Activated CD8-positive, alpha-beta memory T cell treated with anti-CD3 and anti-CD28 coated beads for 4 hours (primary cell): Measurements from ENCODE around the gene ABI1.
"Not testable (repeated sequence)": the region's sequence is repeated elsewhere in the genome, so short reads cannot be mapped to it uniquely, and the experiment has no call there.

Experiments used
- DNase-seq, 2 donors: peaks; one replicate each; pipeline ENCODE4 v3.0.0-alpha.2; 2020; ENCODE audit warnings: low read depth in 2 of 2

The ABI1 gene

DNA sequence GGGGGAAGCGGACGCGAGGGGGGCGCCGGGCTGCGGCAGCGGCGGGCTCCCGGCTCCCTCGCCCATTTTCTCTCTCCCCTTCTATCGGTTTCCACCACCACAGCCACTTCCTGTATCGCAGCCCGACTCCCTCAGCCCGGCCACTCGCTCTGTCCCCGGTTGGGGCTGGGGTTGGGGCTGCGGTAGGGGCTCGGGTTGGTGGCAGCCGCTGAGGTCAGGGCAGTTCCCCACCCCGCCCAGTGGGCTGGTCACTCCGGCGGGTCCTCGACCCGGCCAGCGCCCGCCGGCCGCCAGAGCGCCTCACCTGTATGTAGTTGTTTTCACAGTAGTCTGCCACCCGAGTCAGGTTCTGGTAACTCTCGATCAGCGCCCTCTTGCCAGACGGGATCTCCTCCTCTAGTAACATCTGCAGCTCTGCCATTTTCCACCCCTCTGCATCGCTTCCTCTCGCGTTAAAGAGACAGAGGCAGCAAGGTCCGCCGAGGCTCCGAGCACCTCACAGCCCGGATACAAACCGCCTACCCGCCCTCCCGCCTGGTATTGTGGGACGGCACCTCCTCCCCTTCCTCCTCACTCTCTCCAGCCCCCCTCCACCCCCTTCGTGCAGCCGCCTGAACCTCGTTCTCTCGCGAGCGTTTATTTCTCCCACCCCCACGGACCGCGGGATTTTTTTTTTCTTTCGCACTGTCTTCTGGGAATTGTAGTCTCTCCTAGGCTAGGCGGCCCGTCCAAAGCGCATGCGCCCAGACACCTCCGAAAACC lies at the start of gene ABI1:
Gene ABI1 (minus strand): TSS at position 516 of the 762 bp plus-strand sequence. CDS start 95 bp downstream, at position 421.
- DNase-seq: peak; percentile 93 to 98

DNA sequence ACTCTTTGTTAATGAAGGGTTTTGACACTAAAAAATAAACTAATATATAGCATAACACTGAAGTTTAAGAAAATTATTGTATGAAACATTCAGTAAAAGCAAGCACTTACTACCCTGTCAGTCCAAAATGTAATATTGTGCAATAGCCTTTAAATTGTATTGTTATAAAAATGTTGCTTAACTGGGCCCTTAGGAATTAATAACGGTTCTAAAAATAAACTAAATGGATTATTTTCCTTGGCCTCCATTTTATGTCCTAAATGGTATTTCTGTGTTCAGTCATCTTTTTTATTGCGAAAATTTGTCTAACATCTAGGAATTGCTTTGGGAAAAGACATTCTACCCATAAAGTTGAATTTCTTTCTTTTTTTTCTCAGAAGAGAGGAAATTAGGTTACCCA lies 49.0 kb upstream of the ABI1 start:
- DNase-seq: no peak

GRCh38 chr10:26905253-26905781 lies 44.6 kb upstream of the ABI1 start:
- not testable (repeated sequence) for DNase-seq

DNA sequence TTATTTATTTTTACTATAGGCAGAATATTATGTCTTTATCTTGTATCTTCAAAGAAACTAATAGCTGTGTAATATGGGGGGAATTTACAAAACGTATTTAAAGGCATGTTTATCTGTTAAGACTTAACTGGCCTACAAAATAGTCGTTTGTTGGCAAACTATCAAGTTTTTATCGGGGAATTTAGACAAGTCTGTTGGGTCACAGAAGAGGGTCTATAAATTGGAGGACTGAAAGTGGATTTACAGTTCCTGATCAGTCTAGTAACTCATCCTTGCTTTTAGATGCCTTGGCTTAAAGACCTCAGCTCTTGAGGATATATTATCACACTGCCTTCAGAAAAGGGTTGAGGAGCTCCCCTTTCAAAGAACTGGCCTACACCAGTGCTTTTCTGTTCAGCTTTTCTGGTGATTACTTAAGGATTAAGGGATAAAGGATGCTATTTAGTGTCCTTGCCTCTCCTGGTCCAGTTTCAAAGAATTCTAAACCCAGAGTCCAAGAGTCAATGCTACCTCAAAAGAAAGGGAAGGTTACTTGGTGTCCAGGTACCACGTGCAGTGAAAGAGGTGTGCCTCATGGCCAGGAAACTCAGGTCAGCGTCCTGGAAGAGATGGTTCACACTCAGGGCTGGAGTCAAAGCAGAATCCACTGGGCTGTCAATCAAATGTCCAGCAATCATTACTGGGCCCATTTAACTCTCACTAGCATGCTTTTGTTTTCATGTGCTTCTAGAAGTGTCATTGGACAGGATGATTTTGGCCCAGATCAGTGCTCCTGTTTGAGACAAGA lies 42.9 kb upstream of the ABI1 start:
- no peak for DNase-seq

DNA sequence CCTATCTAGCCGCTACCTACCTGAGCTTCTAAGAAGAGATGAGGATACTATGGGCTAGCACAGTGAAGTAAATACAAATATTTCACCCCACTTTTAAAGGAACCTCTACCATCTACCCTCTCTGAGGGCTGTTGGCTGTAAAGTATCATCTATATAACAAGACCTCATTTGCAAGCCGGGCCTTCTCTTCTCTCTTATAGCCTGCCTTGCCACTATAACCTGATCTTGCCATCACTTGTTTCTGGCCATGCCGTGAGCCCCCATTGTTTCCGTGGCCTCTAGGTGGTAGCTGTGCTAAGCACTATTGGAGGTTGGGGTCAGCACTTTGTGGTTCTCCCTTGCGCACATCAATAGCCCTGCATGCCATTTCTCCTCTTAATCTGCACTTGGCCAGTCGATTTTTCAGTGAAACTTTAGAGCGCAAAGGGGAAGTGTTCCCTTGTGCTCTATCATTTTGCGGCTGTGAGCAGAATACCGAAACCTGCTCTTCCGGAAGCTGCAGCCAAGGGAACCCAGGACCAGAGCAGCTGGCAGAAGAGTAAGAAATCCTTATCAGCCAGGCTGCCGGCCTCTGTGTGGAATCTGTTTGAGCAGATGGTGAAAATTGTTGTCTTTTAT lies 31.7 kb upstream of the ABI1 start:
- DNase-seq: not testable (repeated sequence)

DNA sequence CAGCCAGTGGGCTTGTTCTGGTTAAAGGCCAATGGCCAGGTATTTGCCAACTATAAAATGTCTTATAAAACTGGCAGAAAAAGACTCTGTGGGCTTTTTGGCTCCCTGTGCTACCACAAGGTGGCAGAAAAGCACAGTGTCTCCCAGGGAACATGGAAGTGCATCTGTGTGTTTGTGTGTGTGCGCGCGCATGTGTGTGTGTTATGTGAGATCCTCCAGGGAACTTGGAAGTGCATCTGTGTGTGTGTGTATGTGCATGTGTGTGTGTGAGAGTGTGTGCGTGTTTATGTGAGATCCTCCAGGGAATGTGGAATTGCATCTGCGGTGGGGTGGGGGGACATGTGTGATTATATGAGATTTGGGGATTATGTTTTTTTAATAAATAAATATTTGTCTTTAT lies 30.2 kb upstream of the ABI1 start:
- no peak for DNase-seq

DNA sequence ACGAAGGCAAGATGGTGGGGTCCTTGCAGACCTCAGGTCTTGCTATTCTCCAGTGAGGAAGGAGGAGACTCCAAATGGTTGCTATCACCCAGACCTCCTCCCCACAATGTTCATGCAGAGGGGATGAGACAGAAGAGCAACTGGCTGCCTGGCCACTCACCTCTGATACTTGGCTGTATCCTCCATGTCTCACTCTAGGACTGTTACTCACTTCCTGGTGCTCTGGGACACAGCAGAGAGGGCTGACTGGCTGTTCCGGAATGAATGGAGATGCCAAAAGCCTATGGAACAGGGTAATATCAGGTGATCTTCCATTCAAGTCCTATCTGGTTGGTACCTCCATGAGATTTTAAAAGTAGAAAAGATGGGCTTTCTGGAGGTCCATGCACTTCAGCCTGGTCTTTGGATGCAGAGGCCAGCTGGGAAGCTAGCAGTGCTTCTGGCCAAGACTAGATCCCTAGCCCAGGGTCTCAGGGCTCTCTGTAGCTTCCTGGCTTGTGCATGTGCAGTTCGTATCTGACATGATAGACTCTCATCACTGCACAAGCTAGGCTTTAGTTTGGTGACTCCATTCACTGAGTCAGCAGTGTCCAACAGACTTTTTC lies 27.0 kb upstream of the ABI1 start:
- DNase-seq: no peak

DNA sequence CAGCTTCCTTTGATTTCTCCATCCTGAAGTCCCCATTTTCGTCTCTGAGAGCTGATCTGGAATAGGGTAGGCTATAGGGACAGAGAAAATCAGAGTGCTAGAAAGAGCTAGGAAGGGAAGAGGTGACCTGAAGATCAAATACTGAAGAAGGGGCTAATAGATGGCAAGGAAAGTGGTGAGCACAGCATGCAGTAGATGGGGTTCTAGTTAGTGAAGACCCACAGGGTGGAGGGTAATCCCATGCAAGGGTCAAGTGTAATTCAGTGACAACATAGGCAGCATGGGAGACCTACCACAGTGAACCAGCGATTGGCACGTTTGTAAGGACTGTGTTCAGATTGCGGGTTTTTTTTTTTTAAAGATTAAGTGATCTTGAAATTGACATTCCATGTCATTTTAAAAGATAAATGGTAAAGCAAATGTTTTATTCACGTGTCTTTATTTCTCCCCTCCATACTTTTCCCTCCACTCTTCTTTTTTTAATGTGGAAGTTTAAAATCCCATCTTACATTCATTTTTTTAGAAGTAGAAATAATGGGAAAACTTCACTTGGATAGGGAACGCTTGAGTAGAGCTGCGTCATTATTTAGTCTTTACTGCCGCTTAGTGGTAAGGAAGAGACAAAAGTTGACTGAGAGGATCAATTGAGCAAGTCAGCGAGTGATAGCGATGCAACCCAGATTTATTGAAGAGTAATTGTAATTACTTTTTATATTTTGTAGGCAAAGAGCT lies 21.0 kb upstream of the ABI1 start:
- no peak for DNase-seq

DNA sequence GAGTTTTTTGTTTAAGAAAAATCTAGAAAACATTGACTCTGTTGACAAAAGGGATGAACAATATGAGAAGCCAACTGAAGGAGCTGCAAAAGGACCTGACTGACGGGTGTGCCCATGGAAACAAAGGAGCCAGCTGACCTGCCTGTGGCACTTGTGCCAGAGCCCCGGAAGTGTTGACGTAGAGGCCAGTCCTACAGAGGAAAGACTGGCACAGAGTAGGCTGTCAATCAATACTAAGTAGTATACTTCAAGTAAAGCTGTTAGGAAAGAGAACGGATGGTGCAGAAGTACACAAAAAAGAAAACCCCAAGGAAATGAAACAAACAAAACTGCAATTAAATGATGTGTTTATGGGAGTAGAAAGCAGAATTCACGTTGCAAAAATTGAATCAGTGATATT lies 19.0 kb upstream of the ABI1 start:
- DNase-seq: no peak

GRCh38 chr10:26870766-26871165 lies 10.0 kb upstream of the ABI1 start:
- no peak for DNase-seq

DNA sequence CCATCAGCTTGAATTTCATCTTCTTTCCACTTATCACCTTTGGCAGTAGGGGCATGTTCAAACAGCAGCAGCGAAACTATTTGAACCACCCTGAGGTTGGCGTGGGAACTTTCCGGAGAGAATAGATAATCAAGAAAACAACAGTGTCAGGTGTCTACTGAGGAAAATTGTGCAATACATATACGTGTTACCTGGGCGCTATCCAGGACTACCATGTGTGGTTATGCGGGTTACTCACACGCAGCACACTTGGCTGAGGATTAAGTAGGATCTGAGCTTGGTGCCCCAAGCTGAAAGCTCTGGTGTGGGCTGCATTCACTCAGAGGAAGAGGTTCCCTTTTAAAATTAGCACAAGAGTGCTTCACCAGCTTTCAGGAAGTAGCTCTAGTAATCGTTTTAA lies 8.8 kb upstream of the ABI1 start:
- DNase-seq: no peak

DNA sequence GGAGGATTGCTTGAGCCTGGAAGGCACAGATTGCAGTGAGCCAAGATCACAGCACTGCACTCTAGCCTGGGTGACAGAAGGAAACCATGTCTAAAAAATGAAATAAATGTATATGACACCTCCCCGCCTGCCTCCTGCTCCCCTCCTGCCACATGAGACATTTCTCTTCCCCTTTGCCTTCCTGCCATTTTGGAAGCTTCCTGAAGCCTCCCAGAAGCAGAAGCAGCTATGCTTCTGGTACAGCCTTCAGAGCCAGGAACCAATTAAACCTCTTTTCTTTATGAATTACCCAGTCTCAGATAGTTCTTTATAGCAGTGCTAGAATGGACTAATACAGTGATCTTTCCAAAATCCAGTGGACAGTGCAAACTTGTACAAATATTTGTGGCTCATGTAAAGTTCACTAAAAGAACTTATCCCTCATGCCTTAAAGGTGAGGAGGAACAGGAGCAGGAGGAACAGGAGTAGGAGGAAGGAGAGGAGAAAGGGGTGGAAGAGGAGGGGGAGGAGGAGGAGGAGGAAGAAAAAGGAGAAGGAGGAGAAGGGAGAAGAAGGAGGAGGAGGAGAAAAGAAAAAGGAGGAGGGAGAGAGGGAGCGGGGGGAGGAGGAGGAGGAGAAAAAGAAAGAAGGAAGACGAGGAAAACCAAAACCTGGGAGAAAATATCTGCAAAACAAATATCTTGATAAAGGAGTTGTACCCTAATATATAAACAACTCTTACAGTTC lies 2.8 kb upstream of the ABI1 start:
- DNase-seq: no peak

- no peak for DNase-seq
Measured at GRCh38 chr10:26861205-26861998, 644 bp upstream of the ABI1 start.

DNA sequence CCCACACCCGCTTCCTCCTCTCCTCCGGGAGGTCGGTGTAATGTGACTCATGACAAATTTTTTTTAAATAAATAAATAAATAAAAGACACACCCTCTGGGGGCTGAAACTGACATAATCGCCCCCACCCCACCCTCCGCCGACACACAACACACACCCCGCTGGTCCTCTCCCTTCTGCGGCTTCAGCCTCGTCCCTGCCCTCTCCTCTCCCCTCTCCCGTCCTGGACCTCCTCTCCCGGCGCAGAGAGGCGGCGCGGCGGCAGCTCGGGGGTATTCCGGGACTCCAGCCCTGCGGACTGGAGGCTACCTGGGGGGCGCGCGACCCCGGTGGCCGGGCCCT lies 686 bp downstream of the ABI1 start:
- peak; percentile 27 to 43 for DNase-seq

DNA sequence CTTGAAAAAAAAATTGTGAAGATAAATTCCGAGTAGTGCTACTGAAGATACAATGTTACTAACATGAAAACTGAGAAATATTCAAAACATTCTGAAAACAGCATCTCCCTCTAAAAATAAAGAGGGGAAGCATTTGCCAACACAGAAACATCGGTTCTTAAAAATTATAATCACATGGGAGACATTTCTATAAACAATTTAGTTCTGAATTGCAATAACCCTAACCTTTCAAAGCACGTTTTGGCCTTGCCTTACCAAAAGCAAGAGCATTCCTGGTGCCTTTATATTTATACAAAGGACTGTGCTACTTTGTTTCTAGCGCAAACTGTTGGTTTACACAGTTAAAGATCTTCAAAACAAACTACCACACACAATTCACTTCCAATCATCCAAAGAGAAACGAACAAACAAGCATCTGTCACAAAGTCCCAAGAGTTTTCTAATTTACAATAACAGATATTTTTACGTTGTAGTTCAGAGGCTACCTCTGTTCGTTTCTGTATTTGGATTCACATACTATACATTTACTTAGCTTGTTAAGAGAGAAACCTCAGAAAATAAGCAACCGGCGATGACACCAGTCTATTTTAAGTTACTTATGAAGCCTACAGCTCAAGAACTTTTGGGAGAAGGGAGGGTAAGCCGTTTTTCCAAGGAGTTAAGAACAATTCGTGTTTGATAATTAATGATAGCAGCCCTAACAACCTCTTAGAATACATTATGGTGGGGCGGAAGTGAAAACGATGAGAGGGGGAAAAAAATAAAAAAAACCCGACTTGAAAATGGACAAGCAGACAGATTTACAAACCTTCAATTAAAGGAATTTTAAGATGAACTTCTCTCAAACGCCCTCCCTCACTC lies 1.3 kb downstream of the ABI1 start:
- DNase-seq: no peak

- DNase-seq: no peak
Measured at GRCh38 chr10:26858707-26859034, 2.1 kb downstream of the ABI1 start.

DNA sequence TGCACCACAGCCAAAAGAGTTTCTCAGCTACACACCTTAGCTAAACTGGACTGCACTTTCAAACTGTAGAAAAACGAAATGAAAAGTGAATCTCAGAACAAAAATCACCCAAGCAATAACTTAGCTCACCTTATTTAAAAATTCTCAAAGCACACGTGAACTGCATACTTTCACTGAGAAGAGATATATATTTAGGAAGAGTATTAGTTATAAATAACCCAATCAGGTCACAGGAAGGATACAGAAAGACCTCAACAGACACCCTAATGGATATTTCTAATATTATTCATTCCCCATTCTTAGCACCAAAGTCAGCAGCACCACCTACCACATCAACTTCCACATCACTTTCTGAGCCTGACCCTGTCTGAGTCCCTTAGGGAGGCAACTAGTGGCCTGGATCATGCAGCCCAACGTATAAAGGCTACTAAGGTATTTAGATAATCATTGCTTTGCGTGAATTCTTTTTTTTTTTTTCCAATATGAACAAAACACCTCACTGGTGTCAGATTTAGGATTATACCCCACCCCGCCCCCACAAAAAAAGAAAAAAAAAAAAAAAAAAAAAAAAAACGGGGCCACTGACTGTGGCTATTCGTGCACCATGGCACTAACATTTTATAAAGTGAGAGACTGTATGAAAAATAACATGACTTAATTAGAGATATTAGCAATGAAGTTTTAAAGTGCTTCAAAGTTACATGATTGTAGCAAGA lies 2.6 kb downstream of the ABI1 start:
- DNase-seq: no peak

GRCh38 chr10:26857553-26857952 lies 3.2 kb downstream of the ABI1 start:
- not testable (repeated sequence) for DNase-seq

DNA sequence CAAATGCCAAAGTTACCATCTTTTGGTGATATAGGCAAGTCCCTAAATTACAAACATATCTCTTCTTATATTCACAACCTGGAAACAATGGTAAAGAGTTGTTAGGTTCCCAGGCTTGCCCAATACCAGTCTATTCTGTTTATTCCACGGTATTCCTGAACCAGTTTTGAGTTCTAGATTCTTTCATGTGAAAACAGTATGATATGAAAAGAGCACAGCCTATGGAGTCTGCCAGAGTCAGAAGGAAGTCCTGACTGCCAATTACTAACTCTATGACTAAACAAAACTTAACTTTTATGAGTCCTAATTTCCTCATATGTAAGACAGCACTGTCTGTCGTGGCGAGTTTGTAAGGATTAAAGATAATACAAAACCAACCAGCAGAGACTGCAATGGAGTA lies 5.6 kb downstream of the ABI1 start:
- DNase-seq: no peak
